ENCODE measurements around the gene ZNF784. TPM values are rescaled to one million over a fixed set of nuclear protein-coding genes. Genes with fewer than 3 reads are reported as not detected.

Gene ZNF784
- total and polyA plus RNA-seq, 9 of the 15 experiments (the other 6 are each of a cell fraction or from before 2014, with no cell fraction given), result 0.14 to 6.1 (median 2.1) TPM

- no peak for TF ChIP-seq ARID3B (CRISPR knock-in tag; IDR thresholded peaks at IDR 0.05; ENCODE audit: borderline replicate concordance)
- TF ChIP-seq E2F8 (IDR thresholded peaks at IDR 0.05; ENCODE audit: low read depth, partially characterized antibody), result no peak
- peak; percentile 89 for TF ChIP-seq PRDM10 (IDR thresholded peaks at IDR 0.05; ENCODE audit: partially characterized antibody)
- TF ChIP-seq ID3 (CRISPR knock-in tag; IDR thresholded peaks at IDR 0.05), result no peak
- peak; percentile 81 for TF ChIP-seq ID3 (tag; IDR thresholded peaks at IDR 0.05)
- TF ChIP-seq SNIP1 (IDR thresholded peaks at IDR 0.05; ENCODE audit: low read depth), result no peak
- no peak for TF ChIP-seq ZNF197 (CRISPR knock-in tag; IDR thresholded peaks at IDR 0.05; ENCODE audit: low read depth)
- TF ChIP-seq ZNF830 (CRISPR knock-in tag; IDR thresholded peaks at IDR 0.05), result no peak
- TF ChIP-seq THRAP3 (IDR thresholded peaks at IDR 0.05; ENCODE audit: borderline replicate concordance), result no peak
- TF ChIP-seq TGIF2 (CRISPR knock-in tag; IDR thresholded peaks at IDR 0.05), result peak; percentile 87; the same call in 1 of the 2 replicates
Observed at GRCh38 chr19:55647732-55648584, 23.6 kb upstream of the ZNF784 start, which contains the start of gene CCDC106 (continued).

Data from K562 (cell line).